ENCODE data around the gene DNAH2.

- TF ChIP-seq, protein P1, sequence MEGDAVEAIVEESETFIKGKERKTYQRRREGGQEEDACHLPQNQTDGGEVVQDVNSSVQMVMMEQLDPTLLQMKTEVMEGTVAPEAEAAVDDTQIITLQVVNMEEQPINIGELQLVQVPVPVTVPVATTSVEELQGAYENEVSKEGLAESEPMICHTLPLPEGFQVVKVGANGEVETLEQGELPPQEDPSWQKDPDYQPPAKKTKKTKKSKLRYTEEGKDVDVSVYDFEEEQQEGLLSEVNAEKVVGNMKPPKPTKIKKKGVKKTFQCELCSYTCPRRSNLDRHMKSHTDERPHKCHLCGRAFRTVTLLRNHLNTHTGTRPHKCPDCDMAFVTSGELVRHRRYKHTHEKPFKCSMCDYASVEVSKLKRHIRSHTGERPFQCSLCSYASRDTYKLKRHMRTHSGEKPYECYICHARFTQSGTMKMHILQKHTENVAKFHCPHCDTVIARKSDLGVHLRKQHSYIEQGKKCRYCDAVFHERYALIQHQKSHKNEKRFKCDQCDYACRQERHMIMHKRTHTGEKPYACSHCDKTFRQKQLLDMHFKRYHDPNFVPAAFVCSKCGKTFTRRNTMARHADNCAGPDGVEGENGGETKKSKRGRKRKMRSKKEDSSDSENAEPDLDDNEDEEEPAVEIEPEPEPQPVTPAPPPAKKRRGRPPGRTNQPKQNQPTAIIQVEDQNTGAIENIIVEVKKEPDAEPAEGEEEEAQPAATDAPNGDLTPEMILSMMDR (conservative IDR thresholded peaks at IDR 0.05; ENCODE audit: low read length) = no peak
- TF ChIP-seq EZH2phosphoT487 (IDR thresholded peaks at IDR 0.05; ENCODE audit: borderline replicate concordance) = no peak
Observed at GRCh38 chr17:7822126-7822525, 104.6 kb downstream of the DNAH2 start.
